HG03354 (cell line): ENCODE results near the gene SPG11.
"Not testable (repeated sequence)": the region's sequence is repeated elsewhere in the genome, so short reads cannot be mapped to it uniquely, and the experiment has no call there.

ENCODE experiments used
- ATAC-seq: cut with Tn5 transposase; IDR thresholded peaks from one replicate; pipeline ENCODE4 v1.9.1; 2021; ENCODE audit warnings: mild to moderate bottlenecking; ENCODE audit not compliant: unreplicated experiment, poor library complexity, severe bottlenecking

SPG11 gene, protein sequence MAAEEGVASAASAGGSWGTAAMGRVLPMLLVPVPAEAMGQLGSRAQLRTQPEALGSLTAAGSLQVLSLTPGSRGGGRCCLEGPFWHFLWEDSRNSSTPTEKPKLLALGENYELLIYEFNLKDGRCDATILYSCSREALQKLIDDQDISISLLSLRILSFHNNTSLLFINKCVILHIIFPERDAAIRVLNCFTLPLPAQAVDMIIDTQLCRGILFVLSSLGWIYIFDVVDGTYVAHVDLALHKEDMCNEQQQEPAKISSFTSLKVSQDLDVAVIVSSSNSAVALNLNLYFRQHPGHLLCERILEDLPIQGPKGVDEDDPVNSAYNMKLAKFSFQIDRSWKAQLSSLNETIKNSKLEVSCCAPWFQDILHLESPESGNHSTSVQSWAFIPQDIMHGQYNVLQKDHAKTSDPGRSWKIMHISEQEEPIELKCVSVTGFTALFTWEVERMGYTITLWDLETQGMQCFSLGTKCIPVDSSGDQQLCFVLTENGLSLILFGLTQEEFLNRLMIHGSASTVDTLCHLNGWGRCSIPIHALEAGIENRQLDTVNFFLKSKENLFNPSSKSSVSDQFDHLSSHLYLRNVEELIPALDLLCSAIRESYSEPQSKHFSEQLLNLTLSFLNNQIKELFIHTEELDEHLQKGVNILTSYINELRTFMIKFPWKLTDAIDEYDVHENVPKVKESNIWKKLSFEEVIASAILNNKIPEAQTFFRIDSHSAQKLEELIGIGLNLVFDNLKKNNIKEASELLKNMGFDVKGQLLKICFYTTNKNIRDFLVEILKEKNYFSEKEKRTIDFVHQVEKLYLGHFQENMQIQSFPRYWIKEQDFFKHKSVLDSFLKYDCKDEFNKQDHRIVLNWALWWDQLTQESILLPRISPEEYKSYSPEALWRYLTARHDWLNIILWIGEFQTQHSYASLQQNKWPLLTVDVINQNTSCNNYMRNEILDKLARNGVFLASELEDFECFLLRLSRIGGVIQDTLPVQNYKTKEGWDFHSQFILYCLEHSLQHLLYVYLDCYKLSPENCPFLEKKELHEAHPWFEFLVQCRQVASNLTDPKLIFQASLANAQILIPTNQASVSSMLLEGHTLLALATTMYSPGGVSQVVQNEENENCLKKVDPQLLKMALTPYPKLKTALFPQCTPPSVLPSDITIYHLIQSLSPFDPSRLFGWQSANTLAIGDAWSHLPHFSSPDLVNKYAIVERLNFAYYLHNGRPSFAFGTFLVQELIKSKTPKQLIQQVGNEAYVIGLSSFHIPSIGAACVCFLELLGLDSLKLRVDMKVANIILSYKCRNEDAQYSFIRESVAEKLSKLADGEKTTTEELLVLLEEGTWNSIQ (N-terminal part only)

DNA sequence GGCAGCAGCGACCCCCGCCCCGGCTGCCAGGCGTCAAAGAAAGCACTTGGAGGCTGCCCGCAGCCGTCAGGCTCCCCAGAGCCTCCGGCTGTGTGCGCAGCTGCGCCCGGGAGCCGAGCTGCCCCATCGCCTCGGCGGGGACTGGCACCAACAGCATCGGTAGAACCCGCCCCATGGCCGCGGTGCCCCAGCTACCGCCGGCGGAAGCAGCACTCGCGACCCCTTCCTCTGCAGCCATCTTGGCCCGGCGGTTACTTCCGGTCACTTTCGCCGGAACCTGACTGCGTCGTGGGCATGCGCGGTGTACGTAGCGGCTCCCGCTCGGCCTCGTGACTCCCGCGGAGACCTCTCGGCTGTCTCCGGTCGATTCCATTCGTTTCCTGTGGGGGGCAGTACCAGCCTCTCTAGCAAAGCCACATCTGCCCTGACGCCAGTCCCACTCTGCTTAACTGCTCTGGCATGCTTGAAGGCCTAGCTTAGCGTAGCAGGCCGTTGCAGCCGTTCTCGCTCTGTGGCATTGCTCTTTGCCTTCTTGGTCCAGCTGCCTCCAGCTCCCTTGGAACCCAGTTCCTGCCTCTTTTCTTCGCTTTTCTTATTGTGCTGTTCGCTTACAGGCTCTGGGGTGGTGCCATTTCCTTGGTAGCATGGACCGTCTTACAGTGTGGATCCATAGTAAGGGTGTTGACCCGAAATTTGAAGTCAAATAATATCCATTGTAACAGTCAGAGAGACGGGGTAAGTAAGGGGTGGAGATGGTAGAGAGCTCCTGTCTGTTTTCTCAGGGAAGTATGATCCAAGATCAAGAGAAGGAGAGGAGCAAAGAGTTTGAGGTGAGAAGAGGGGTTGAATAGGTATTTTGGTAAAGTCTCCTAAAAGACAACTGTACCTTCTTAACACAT, at the start of gene SPG11:
TSS of gene SPG11 (minus strand) at position 253 of the 899 bp plus-strand sequence. CDS start at position 238, 15 bp downstream.
- ATAC-seq, result peak; percentile 82

DNA sequence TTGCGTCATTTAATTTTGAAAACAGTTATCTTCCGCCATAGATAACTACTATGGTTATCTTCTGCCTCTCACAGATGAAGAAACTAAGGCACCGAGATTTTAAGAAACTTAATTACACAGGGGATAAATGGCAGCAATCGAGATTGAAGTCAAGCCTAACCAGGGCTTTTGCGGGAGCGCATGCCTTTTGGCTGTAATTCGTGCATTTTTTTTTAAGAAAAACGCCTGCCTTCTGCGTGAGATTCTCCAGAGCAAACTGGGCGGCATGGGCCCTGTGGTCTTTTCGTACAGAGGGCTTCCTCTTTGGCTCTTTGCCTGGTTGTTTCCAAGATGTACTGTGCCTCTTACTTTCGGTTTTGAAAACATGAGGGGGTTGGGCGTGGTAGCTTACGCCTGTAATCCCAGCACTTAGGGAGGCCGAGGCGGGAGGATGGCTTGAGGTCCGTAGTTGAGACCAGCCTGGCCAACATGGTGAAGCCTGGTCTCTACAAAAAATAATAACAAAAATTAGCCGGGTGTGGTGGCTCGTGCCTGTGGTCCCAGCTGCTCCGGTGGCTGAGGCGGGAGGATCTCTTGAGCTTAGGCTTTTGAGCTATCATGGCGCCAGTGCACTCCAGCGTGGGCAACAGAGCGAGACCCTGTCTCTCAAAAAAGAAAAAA, 49.0 kb upstream of the SPG11 start:
- ATAC-seq, result no peak

DNA sequence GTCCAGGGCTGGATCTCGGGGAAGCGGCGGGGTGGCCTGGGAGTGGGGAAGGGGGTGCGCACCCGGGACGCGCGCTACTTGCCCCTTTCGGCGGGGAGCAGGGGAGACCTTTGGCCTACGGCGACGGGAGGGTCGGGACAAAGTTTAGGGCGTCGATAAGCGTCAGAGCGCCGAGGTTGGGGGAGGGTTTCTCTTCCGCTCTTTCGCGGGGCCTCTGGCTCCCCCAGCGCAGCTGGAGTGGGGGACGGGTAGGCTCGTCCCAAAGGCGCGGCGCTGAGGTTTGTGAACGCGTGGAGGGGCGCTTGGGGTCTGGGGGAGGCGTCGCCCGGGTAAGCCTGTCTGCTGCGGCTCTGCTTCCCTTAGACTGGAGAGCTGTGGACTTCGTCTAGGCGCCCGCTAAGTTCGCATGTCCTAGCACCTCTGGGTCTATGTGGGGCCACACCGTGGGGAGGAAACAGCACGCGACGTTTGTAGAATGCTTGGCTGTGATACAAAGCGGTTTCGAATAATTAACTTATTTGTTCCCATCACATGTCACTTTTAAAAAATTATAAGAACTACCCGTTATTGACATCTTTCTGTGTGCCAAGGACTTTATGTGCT, 48.4 kb upstream of the SPG11 start:
- ATAC-seq, result peak; percentile 24

DNA sequence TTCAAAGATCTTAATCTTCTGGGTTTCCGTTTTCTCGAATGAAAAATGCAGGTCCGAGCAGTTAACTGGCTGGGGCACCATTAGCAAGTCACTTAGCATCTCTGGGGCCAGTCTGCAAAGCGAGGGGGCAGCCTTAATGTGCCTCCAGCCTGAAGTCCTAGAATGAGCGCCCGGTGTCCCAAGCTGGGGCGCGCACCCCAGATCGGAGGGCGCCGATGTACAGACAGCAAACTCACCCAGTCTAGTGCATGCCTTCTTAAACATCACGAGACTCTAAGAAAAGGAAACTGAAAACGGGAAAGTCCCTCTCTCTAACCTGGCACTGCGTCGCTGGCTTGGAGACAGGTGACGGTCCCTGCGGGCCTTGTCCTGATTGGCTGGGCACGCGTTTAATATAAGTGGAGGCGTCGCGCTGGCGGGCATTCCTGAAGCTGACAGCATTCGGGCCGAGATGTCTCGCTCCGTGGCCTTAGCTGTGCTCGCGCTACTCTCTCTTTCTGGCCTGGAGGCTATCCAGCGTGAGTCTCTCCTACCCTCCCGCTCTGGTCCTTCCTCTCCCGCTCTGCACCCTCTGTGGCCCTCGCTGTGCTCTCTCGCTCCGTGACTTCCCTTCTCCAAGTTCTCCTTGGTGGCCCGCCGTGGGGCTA, 47.8 kb upstream of the SPG11 start, which contains the start of the genes B2M and PATL2:
TSS of gene B2M (plus strand) at position 422 of the 647 bp plus-strand sequence. CDS start at position 452, 30 bp downstream.
TSS of gene PATL2 (minus strand) at position 228 of the 647 bp plus-strand sequence. CDS start 34,833 bp downstream, outside the sequence.
- peak; percentile 80 for ATAC-seq

DNA sequence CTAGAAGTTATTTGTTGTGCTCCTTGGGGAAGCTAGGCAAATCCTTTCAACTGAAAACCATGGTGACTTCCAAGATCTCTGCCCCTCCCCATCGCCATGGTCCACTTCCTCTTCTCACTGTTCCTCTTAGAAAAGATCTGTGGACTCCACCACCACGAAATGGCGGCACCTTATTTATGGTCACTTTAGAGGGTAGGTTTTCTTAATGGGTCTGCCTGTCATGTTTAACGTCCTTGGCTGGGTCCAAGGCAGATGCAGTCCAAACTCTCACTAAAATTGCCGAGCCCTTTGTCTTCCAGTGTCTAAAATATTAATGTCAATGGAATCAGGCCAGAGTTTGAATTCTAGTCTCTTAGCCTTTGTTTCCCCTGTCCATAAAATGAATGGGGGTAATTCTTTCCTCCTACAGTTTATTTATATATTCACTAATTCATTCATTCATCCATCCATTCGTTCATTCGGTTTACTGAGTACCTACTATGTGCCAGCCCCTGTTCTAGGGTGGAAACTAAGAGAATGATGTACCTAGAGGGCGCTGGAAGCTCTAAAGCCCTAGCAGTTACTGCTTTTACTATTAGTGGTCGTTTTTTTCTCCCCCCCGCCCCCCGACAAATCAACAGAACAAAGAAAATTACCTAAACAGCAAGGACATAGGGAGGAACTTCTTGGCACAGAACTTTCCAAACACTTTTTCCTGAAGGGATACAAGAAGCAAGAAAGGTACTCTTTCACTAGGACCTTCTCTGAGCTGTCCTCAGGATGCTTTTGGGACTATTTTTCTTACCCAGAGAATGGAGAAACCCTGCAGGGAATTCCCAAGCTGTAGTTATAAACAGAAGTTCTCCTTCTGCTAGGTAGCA, 47.0 kb upstream of the SPG11 start:
- peak; percentile 35 for ATAC-seq

DNA sequence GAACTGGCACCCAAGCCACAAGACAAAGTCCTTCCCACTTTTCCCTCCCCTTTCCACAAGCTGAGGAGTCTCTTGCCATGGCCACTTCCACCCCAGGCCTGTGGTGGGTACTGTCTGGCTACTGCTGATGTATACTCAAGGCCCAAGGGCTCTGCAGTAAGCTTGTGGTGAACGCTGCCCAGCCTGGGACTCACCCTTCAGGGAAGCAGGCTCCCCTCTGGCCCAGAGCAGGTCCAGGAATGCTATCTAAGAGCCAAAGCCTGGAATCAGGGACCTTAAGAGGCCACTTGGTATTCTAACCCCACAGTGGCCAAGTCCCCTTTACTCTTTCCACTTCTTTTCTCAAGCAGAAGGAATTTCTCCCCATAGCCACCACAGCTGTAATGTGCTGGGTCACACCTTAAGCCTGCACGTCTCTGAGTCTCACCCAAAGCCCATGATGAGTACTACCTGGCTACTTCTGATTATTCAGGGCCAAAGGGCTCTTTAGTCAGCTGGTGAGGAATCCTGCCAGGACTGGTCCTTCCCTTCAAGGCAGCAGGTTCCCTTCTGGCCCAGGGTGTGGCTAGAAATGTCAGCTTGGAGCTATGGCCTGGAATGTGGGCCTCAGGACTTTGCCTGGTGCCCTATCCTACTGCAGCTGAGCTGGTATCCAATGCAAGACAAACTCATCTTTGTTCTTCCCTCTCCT, 43.6 kb upstream of the SPG11 start:
- ATAC-seq, result no peak

DNA sequence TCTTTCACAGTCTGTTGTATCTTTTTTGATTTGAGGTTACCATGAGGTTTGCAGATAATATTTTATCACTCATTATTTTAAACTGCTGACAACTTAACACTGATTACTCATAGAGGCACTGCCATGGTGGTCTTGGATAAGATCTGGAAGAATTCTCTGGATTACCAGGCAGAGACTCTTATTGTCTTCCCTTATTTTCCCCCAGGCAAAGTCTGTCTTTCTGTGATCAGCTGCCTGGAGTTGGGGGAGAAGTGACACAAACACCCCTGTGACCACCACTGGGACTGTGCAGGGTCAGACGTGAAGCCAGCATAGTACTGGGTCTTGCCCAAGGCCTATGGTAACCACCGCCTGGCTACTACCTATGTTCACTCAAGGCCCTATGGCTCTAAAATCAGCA, 42.9 kb upstream of the SPG11 start:
- ATAC-seq, result no peak

DNA sequence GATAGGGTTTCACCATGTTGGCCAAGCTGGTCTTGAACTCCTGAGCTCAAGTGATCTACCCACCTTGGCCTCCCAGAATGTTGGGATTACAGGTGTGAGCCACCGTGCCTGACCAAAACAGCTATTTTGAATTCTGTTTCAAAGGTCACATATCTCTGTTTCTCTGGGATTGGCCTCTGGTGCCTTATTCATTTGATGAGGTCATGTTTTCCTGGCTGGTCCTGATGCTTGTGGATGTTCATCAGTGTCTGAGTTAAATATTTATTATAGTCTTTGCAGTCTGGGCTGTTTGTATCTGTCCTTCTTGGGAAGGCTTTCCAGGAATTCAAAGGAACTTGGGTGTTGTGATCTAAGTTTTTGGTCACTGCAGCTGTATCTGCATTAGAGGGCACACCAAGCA, 42.5 kb upstream of the SPG11 start:
- ATAC-seq, result no peak

DNA sequence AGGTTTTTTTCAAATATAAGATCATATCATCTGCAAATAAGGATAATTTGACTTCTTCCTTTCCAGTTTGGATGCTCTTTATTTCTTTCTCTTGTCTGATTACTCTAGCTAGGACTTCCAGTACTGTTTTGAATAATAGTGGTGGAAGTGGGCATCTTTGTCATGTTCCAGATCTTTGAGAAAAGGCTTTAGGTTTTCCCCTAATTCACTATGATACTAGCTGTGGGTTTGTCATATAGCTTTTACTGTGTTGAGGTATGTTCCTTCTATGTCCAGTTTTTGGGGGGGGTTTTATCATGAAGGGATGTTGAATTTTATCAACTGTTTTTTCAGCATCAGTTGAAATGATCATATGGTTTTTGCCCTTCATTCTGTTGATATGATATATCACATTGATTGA, 37.2 kb upstream of the SPG11 start:
- not testable (repeated sequence) for ATAC-seq

DNA sequence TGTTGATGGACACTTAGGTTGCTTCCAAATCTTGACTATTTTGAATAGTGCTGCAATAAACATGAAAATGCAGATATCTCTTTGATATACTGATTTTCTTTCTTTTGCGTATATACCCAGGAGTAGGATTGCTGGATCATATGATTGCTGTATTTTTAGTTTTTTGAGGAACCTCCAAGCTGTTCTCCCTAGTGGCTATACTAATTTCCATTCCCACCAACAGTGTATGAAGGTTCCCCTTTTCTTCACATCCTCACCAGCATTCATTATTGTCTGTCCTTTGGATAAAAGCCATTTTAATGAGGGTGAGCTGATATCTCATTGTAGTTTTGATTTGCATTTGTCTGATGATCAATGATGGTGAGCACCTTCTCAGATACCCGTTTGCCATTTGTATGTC, 35.2 kb upstream of the SPG11 start:
- ATAC-seq, result no peak

DNA sequence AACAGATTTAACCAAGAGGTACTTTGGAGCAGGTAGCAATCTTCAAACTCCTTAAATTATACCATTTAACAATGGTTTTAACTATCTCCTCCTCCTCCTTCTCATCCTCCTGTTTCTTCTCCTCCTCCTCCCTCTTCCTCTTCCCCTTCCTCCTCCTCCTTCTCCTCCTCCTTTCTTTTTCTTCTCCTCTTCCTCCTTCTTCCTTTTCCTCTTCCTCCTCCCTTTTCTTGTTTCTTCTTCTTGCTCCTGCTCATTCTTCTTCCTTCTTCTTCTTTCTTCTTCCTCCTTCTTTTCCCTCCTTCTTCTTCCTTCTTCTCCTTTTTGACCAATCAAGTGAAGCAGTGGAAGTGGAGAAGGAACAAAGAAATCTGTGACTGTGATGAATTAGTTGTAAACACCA, 33.6 kb upstream of the SPG11 start:
- no peak for ATAC-seq

DNA sequence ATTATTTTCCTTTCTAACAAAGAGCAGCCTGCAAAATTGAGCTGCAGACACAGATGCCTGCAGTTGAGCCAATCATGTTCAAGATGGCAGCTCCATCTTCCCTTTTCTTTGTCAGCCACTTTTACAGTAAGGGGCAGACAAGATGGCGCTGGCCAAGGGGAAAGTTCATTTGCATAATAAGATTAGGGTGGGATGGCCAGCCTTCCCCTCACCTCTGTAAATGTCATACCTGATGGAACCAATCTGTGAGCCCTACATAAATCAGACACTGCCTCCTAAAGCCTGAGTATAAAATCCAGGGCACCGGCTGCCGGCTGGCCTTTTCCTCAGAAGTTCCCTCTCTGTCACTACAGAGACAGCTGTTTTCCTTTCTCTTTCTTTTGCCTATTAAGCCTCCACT, 31.8 kb upstream of the SPG11 start:
- ATAC-seq, result no peak

DNA sequence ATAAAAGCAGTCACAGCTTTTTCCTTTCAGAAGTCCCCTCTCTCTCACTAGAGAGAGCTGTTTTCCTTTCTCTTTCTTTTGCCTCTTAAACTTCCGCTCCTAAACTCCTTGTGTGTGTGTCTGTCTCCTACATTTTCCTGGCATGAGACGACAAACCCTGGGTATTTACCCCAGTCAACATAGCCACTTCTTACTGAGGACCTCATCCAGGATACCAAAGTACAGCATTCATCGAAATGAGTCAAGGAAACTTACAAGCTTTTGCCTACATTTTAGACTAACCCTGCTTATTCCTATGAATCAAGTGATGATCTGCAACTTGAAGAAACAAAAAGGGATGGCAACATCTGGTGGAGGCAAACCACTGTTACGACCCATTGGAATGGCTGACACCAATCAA, 31.0 kb upstream of the SPG11 start:
- ATAC-seq, result no peak

DNA sequence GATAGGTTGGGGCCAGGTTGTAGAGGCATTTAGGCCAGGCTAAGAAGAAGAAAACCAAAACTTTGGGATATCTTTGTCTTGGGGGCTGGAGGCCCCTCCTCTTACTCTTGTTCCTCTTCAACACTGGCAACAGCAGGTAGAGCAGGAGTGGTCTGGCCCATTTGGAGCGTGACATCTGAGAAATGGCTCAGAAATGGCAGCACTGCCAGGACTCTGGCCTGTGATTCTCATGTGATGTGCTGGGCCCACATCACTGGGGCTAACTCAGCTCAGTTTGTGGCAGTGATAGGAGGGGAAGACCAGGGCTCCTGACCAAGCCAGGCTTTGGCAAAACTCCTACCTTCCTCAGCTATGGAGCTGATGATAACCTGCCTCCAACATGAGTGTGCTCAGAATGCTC, 29.2 kb upstream of the SPG11 start:
- ATAC-seq, result no peak

DNA sequence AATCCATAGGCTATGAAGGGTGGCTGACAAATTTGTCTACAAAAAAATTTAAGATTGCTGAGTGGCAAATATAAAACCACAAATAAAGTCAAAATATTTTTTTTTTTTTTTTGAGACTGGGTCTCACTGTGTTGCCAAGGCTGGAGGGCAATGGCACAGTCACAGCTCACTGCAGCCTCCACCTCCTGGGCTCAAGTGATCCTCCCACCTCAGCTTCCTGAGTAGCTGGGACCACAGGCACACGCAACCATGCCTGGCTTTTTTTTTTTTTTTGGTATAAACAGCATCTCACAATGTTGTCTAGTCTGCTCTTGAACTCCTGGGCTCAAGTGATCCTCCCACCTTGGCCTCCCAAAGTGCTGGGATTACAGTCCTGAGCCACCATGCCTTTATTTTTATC, 26.8 kb upstream of the SPG11 start:
- not testable (repeated sequence) for ATAC-seq

DNA sequence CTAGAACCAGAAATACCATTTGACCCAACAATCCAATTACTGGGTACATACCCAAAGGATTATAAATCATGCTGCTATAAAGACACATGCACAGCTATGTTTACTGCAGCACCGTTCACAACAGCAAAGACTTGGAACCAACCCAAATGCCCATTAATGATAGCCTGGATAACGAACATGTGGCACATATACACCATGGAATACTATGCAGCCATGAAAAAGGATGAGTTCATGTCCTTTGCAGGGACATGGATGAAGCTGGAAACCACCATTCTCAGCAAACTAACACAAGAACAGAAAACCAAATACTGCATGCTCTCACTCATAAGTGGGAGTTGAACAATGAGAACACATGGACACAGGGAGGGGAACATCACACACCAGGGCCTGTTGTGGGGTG, 25.9 kb upstream of the SPG11 start:
- ATAC-seq, result not testable (repeated sequence)
